ENCODE measurements around the gene AKR1C3.

- TF ChIP-seq TSHZ2 (CRISPR knock-in tag; IDR thresholded peaks at IDR 0.05) (no peak), OSR1 (CRISPR knock-in tag; IDR thresholded peaks at IDR 0.05) (no peak), ZFP3 (CRISPR knock-in tag; IDR thresholded peaks at IDR 0.05) (no peak)
These were observed 22.4 kb downstream of the AKR1C3 start for GRCh38 chr10:5116621-5117020.

All from SK-N-SH treated with all-trans-retinoic acid at 6 μM for 48 hours (cell line).